Measurements from ENCODE around the gene OBSCN. TPM values are rescaled to one million over a fixed set of nuclear protein-coding genes. Genes with fewer than 3 reads are reported as not detected.

OBSCN gene
- total RNA-seq, 1 donor from 2014 or later = 17.5 TPM

GRCh38 chr1:228375578-228376261 lies 167.9 kb downstream of the OBSCN start:
- DNase-seq (ENCODE audit: low read depth) (no peak), FAIRE-seq (no peak)
- H2AFZ ChIP-seq (ENCODE audit: low read depth, low read length) = no peak overlapping the region
- H3K36me3 ChIP-seq (ENCODE audit: insufficient read depth, low read length) = no peaks in the 10 kb centered on the region
- Mint-ChIP-seq H3K36me3 (ENCODE audit: low read depth, unreplicated experiment) (no peaks in the 10 kb centered on the region), H3K27me3 (ENCODE audit: low read depth, unreplicated experiment) (peaks cover 22% of the 10 kb centered on the region), H3K27ac (ENCODE audit: unreplicated experiment) (no peak overlapping the region), H3K4me1 (ENCODE audit: low read depth, unreplicated experiment) (no peaks in the 10 kb centered on the region), H3K9me3 (ENCODE audit: unreplicated experiment) (no peaks in the 10 kb centered on the region), H3K4me3 (ENCODE audit: unreplicated experiment) (no peak overlapping the region)
- TF ChIP-seq CTCF (IDR thresholded peaks at IDR 0.05; ENCODE audit: insufficient read depth, low read depth, low read length) = no peak
- TF ChIP-seq EZH2 (IDR thresholded peaks at IDR 0.05; ENCODE audit: insufficient read depth, low read length) = no peak
- H3K9me3 ChIP-seq (ENCODE audit: insufficient read depth, low read depth, low read length) = no peaks in the 10 kb centered on the region
- no peak overlapping the region for H3K4me3 ChIP-seq (ENCODE audit: insufficient read depth, low read depth, low read length)
- no peak overlapping the region for H3K4me2 ChIP-seq (ENCODE audit: low read length)
- no peak overlapping the region for H3K9ac ChIP-seq (ENCODE audit: low read length)
- no peaks in the 10 kb centered on the region for H4K20me1 ChIP-seq (ENCODE audit: insufficient read depth, low read length)
- no peaks in the 10 kb centered on the region for H3K27me3 ChIP-seq (ENCODE audit: insufficient read depth, low read length)
- no peak overlapping the region for H3K27ac ChIP-seq (ENCODE audit: low read depth, low read length)
- H3K79me2 ChIP-seq (ENCODE audit: insufficient read depth, low read length) = no peaks in the 10 kb centered on the region
- H3K4me1 ChIP-seq (ENCODE audit: insufficient read depth, low read length) = peaks cover 4% of the 10 kb centered on the region

GRCh38 chr1:228376262-228376628 lies 168.4 kb downstream of the OBSCN start:
- peaks cover 28% of the 10 kb centered on the region for H3K27me3 Mint-ChIP-seq (ENCODE audit: low read depth, unreplicated experiment)
- H3K79me2 ChIP-seq (ENCODE audit: insufficient read depth, low read length) = no peaks in the 10 kb centered on the region
- H3K36me3 ChIP-seq (ENCODE audit: insufficient read depth, low read length) = no peaks in the 10 kb centered on the region
- FAIRE-seq (no peak), DNase-seq (ENCODE audit: low read depth) (no peak)
- H3K4me3 ChIP-seq (ENCODE audit: insufficient read depth, low read depth, low read length) = no peak overlapping the region
- no peaks in the 10 kb centered on the region for H3K36me3 Mint-ChIP-seq (ENCODE audit: low read depth, unreplicated experiment)
- no peak overlapping the region for H3K27ac Mint-ChIP-seq (ENCODE audit: unreplicated experiment)
- H3K4me1 ChIP-seq (ENCODE audit: insufficient read depth, low read length) = peaks cover 4% of the 10 kb centered on the region
- no peaks in the 10 kb centered on the region for H3K27me3 ChIP-seq (ENCODE audit: insufficient read depth, low read length)
- no peak overlapping the region for H2AFZ ChIP-seq (ENCODE audit: low read depth, low read length)
- H3K4me2 ChIP-seq (ENCODE audit: low read length) = no peak overlapping the region
- no peak for TF ChIP-seq EZH2 (IDR thresholded peaks at IDR 0.05; ENCODE audit: insufficient read depth, low read length)
- no peak for TF ChIP-seq CTCF (IDR thresholded peaks at IDR 0.05; ENCODE audit: insufficient read depth, low read depth, low read length)
- no peaks in the 10 kb centered on the region for H3K9me3 Mint-ChIP-seq (ENCODE audit: unreplicated experiment)
- no peaks in the 10 kb centered on the region for H3K9me3 ChIP-seq (ENCODE audit: insufficient read depth, low read depth, low read length)
- no peak overlapping the region for H3K4me3 Mint-ChIP-seq (ENCODE audit: unreplicated experiment)
- no peak overlapping the region for H3K9ac ChIP-seq (ENCODE audit: low read length)
- no peaks in the 10 kb centered on the region for H4K20me1 ChIP-seq (ENCODE audit: insufficient read depth, low read length)
- H3K27ac ChIP-seq (ENCODE audit: low read depth, low read length) = no peak overlapping the region
- H3K4me1 Mint-ChIP-seq (ENCODE audit: low read depth, unreplicated experiment) = no peaks in the 10 kb centered on the region
